SK-N-SH (cell line): Measurements from ENCODE around the gene TSPAN32. TPM values are rescaled to one million over a fixed set of nuclear protein-coding genes. Genes with fewer than 3 reads are reported as not detected.

Experiments used
- CTCF ChIA-PET: fragments of 300-600, 350-600 bp; formaldehyde crosslinking; extraction: SDS; loops from one replicate; lab custom pipeline; 2021; lab: Yijun Ruan, JAX
- POLR2A ChIA-PET: fragments of 350-600 bp; sonication (Branson Sonifier 250); formaldehyde crosslinking; extraction: SDS; loops from one replicate; lab custom pipeline; 2020; ENCODE audit warnings: antibody characterized with exemption, inconsistent platforms; lab: Yijun Ruan, JAX
- DNase-seq: peaks from one replicate; pipeline ENCODE4 v3.0.0; 2012
- H2AFZ ChIP-seq: fragments of 200-600 bp; sonication (generic); 2 replicates; pipeline ENCODE4 v1.8.1; 2016; ENCODE audit warnings: antibody characterized with exemption, mild to moderate bottlenecking, low read depth
- H3F3A ChIP-seq: fragments of 200-600 bp; sonication (generic); replicated peaks from 2 replicates; pipeline ENCODE3; 2016; ENCODE audit warnings: antibody characterized with exemption, mild to moderate bottlenecking; ENCODE audit not compliant: insufficient read depth
- H3K27ac ChIP-seq, 2 experiments: fragments of 200-500 bp in 1 of 2; fragments of 200-600 bp in 1 of 2; sonication (Bioruptor generic) in 1 of 2; sonication (generic), shearing (Covaris generic) in 1 of 2; 2 replicates each; pipeline versions ENCODE4 v1.5.1 to v1.6.1; 2014 to 2016; ENCODE audit warnings: low read depth in 2 of 2, inconsistent platforms in 1 of 2, low read length in 1 of 2, mild to moderate bottlenecking in 1 of 2, mixed read lengths in 1 of 2
- H3K27me3 ChIP-seq: fragments of 200-600 bp; sonication (generic), shearing (Covaris generic); 2 replicates; pipeline ENCODE4 v1.6.1; 2016; ENCODE audit warnings: mixed run types; ENCODE audit not compliant: insufficient read depth
- H3K36me3 ChIP-seq, 2 experiments: fragments of 200-500 bp in 1 of 2; fragments of 200-600 bp in 1 of 2; sonication (Bioruptor generic) in 1 of 2; sonication (generic) in 1 of 2; replicated peaks in 1 of 2; 2 replicates each; pipeline versions ENCODE3 to v1.5.1; 2014 to 2016; ENCODE audit warnings: low read length in 1 of 2, mild to moderate bottlenecking in 1 of 2; ENCODE audit not compliant: insufficient read depth in 2 of 2, control insufficient read depth in 1 of 2
- H3K4me1 ChIP-seq, 2 experiments: fragments of 200-500 bp in 1 of 2; fragments of 200-600 bp in 1 of 2; sonication (Bioruptor generic) in 1 of 2; sonication (generic), shearing (Covaris generic) in 1 of 2; 2 replicates each; pipeline versions ENCODE4 v1.5.1 to v1.6.1; 2014 to 2016; ENCODE audit warnings: low read depth in 1 of 2, low read length in 1 of 2, mixed run types in 1 of 2; ENCODE audit not compliant: insufficient read depth in 2 of 2, control insufficient read depth in 1 of 2
- H3K4me2 ChIP-seq: fragments of 200-600 bp; sonication (generic), shearing (Covaris generic); 2 replicates; pipeline ENCODE4 v1.6.1; 2017; ENCODE audit warnings: mixed run types
- H3K4me3 ChIP-seq, 2 experiments: fragments of 200-500 bp in 1 of 2; fragments of 200-600 bp in 1 of 2; sonication (Bioruptor generic) in 1 of 2; sonication (generic), shearing (Covaris generic) in 1 of 2; 2 replicates each; pipeline versions ENCODE4 v1.5.1 to v1.8.1; 2014 to 2016; ENCODE audit warnings: low read depth in 2 of 2, inconsistent platforms in 1 of 2, low read length in 1 of 2, mild to moderate bottlenecking in 1 of 2, mixed read lengths in 1 of 2, moderate library complexity in 1 of 2
- H3K79me2 ChIP-seq: fragments of 200-600 bp; sonication (generic); 2 replicates; pipeline ENCODE4 v1.8.1; 2017; ENCODE audit warnings: mild to moderate bottlenecking; ENCODE audit not compliant: insufficient read depth
- H3K9ac ChIP-seq: fragments of 200-600 bp; sonication (generic); 2 replicates; pipeline ENCODE4 v1.6.1; 2017; ENCODE audit warnings: mixed run types
- H3K9me2 ChIP-seq: fragments of 200-600 bp; sonication (generic); 2 replicates; pipeline ENCODE4 v1.6.1; 2017; ENCODE audit warnings: mixed run types
- H3K9me3 ChIP-seq: fragments of 200-600 bp; sonication (generic); 2 replicates; pipeline ENCODE4 v1.6.1; 2017; ENCODE audit warnings: mixed run types, mild to moderate bottlenecking, moderate library complexity
- H4K20me1 ChIP-seq: fragments of 200-600 bp; sonication (generic); 2 replicates; pipeline ENCODE4 v1.6.1; 2017; ENCODE audit warnings: mild to moderate bottlenecking, mixed run types; ENCODE audit not compliant: insufficient read depth
- FOSL2 ChIP-seq: IDR thresholded peaks from 2 replicates; pipeline ENCODE4 v1.4.0; 2012; ENCODE audit warnings: low read depth, mild to moderate bottlenecking, moderate library complexity, borderline replicate concordance
- GATA2 ChIP-seq: sonication (generic); formaldehyde crosslinking; IDR thresholded peaks from 2 replicates; pipeline ENCODE4 v1.5.0; 2020; ENCODE audit warnings: mild to moderate bottlenecking, missing genetic modification reagents
- MEF2A ChIP-seq: IDR thresholded peaks from 2 replicates; pipeline ENCODE4 v1.4.0; 2012; ENCODE audit warnings: low read depth, borderline replicate concordance
- MXI1 ChIP-seq: IDR thresholded peaks from 2 replicates; pipeline ENCODE4 v1.6.1; 2012; ENCODE audit warnings: mild to moderate bottlenecking, low read depth, low read length, improper control_type of control experiment
- POLR2AphosphoS5 ChIP-seq: IDR thresholded peaks from 2 replicates; pipeline ENCODE4 v1.6.1; 2012; ENCODE audit warnings: low read depth, low read length
- RCOR1 ChIP-seq: fragments of 150-350 bp; IDR thresholded peaks from 2 replicates; pipeline ENCODE4 v1.6.1; 2017; ENCODE audit warnings: antibody characterized with exemption, low read length
- RXRA ChIP-seq: IDR thresholded peaks from 2 replicates; pipeline ENCODE4 v1.4.0; 2012; ENCODE audit warnings: low read depth, mild to moderate bottlenecking, borderline replicate concordance
- SMC3 ChIP-seq: IDR thresholded peaks from 2 replicates; pipeline ENCODE4 v1.6.1; 2012; ENCODE audit warnings: low read depth, low read length, improper control_type of control experiment
- YY1 ChIP-seq: IDR thresholded peaks from 2 replicates; pipeline ENCODE4 v1.4.0; 2012; ENCODE audit warnings: low read depth, mild to moderate bottlenecking
- WGBS: methylation state at CpG from one replicate; pipeline ENCODE4 v1.1.6; 2017; ENCODE audit warnings: low lambda C conversion rate; 5-methylcytosine and 5-hydroxymethylcytosine counted together
- polyA plus RNA-seq, 3 experiments: library from polyadenylated mRNA; depleted of rRNA; stranded (reverse); fragments of >200 nt; gene quantifications; 2 replicates each; pipeline ENCODE4 v1.2.3, GENCODE V29; 2012
- TF ChIP-seq, protein P1 (sequence below): fragments of 150-350 bp; IDR thresholded peaks from 2 replicates; pipeline ENCODE4 v1.6.1; 2016; ENCODE audit warnings: mild to moderate bottlenecking, low read depth, low read length
- TF ChIP-seq, protein P2 (sequence below): IDR thresholded peaks from 2 replicates; pipeline ENCODE4 v1.4.0; 2012; ENCODE audit warnings: low read depth, borderline replicate concordance
- TF ChIP-seq, protein P3 (sequence below): IDR thresholded peaks from 2 replicates; pipeline ENCODE4 v1.4.0; 2012; ENCODE audit warnings: low read depth

Gene TSPAN32
- polyA plus RNA-seq, 1 of the 3 experiments (the other 2 are of a cell fraction), result 0.12 TPM

DNA sequence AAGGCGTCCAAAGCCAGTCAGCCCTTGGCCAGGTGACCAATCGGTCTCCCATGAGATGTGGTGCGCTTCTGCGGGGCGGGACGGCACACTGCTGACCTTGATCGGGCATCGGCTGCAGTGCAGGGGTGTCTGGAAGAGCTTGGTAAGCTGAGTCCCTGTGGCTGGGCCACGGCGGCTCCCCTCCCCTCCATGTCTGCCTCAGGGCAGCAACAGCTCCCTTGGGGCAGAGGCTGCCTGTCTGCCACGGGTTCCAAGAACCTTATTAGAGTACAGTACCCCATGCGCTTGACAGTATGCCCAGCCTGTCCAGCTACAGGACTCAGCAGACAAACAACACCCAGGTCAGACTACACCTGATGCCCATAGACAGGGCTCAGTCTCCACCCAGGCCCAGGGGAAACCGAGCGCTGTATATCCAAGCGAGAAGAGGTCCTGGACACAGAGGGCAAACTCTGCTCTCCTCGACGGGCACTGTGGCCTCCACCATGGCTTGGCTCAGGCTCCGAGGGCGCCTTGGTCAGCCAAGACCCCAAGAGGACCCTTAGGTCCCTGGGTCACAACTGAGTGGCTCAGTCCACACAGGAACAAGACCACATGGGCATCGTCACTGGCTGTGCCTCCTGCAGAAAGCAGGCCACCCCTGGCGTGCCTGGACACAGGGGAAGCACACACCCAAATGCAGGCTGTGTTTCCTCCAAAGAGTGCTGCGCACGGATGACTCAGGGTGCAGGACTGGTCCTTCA, 18.9 kb downstream of the TSPAN32 start:
- no peak overlapping the region for H2AFZ ChIP-seq
- H3K36me3 ChIP-seq, result no peaks in the 10 kb centered on the region
- TF ChIP-seq GATA2 (CRISPR knock-in tag), result no peak
- TF ChIP-seq MXI1, result no peak
- TF ChIP-seq, protein P1, sequence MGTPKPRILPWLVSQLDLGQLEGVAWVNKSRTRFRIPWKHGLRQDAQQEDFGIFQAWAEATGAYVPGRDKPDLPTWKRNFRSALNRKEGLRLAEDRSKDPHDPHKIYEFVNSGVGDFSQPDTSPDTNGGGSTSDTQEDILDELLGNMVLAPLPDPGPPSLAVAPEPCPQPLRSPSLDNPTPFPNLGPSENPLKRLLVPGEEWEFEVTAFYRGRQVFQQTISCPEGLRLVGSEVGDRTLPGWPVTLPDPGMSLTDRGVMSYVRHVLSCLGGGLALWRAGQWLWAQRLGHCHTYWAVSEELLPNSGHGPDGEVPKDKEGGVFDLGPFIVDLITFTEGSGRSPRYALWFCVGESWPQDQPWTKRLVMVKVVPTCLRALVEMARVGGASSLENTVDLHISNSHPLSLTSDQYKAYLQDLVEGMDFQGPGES, result no peak
- TF ChIP-seq SMC3, result no peak
- TF ChIP-seq RCOR1, result no peak
- TF ChIP-seq RXRA, result no peak
- no peak for TF ChIP-seq YY1
- TF ChIP-seq POLR2AphosphoS5, result no peak
- TF ChIP-seq MEF2A, result no peak
- TF ChIP-seq, protein P2, sequence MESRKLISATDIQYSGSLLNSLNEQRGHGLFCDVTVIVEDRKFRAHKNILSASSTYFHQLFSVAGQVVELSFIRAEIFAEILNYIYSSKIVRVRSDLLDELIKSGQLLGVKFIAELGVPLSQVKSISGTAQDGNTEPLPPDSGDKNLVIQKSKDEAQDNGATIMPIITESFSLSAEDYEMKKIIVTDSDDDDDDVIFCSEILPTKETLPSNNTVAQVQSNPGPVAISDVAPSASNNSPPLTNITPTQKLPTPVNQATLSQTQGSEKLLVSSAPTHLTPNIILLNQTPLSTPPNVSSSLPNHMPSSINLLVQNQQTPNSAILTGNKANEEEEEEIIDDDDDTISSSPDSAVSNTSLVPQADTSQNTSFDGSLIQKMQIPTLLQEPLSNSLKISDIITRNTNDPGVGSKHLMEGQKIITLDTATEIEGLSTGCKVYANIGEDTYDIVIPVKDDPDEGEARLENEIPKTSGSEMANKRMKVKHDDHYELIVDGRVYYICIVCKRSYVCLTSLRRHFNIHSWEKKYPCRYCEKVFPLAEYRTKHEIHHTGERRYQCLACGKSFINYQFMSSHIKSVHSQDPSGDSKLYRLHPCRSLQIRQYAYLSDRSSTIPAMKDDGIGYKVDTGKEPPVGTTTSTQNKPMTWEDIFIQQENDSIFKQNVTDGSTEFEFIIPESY, result no peak
- TF ChIP-seq FOSL2, result no peak
- TF ChIP-seq, protein P3, sequence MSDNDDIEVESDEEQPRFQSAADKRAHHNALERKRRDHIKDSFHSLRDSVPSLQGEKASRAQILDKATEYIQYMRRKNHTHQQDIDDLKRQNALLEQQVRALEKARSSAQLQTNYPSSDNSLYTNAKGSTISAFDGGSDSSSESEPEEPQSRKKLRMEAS, result no peak
- peaks cover 0 to 5% of the 10 kb centered on the region in 2 experiments; a peak in 1 of 4 replicates for H3K4me1 ChIP-seq
- H3K4me3 ChIP-seq, result no peak overlapping the region
- H3K4me2 ChIP-seq, result no peak overlapping the region
- H3K27me3 ChIP-seq, result no peaks in the 10 kb centered on the region
- H3K27ac ChIP-seq, result no peak overlapping the region
- H4K20me1 ChIP-seq, result no peaks in the 10 kb centered on the region
- H3K9ac ChIP-seq, result no peak overlapping the region
- ChIA-PET CTCF (interaction anchor here (2.1 kb wide), 1 partner anchor 100 kb away, joined by 7 read pairs; no protein-coding TSS in a partner anchor), POLR2A (no interaction called here)
- H3F3A ChIP-seq, result no peaks in the 10 kb centered on the region
- WGBS, result 69% methylated on average over 14 of the region's 23 CpGs
- H3K9me3 ChIP-seq, result no peaks in the 10 kb centered on the region
- H3K79me2 ChIP-seq, result no peaks in the 10 kb centered on the region
- H3K9me2 ChIP-seq, result no peaks in the 10 kb centered on the region
- DNase-seq, result no peak

DNA sequence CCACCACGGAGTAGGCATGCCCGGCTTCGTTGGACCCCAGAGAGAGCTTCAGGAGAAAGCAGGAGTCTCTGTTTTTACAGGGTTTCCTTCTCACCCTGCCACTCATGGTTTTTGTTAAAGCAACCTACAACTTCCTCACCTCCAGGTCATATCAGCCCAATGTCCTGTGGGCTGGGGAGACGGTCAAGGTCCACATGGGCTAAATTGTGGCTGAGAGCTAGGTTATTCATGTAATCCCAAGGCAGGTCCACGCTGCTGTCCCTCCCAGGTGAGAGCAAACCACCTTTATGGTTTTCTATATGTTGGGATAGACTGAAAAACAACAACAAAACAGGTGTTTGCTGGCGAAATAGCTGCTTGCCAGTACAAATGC, 19.5 kb downstream of the TSPAN32 start:
- Histone ChIP-seq H3K36me3 (no peaks in the 10 kb centered on the region), H3K27ac (no peak overlapping the region), H3F3A (no peaks in the 10 kb centered on the region), H3K79me2 (no peaks in the 10 kb centered on the region), H3K4me1 (no peaks in the 10 kb centered on the region), H4K20me1 (no peaks in the 10 kb centered on the region), H2AFZ (no peak overlapping the region), H3K9me3 (no peaks in the 10 kb centered on the region), H3K9me2 (no peaks in the 10 kb centered on the region), H3K27me3 (no peaks in the 10 kb centered on the region), H3K4me2 (no peak overlapping the region), H3K9ac (no peak overlapping the region), H3K4me3 (no peak overlapping the region)
- TF ChIP-seq POLR2AphosphoS5, result no peak
- CTCF ChIA-PET, result no interaction called here
- POLR2A ChIA-PET, result no interaction called here
- no peak for DNase-seq
- 39% methylated on average over 6 of the region's 6 CpGs for WGBS
